HG02610 (cell line): ENCODE data around the gene PCIF1.
A peak's percentile ranks its signal among the peaks of the same experiment; 100 is the strongest.
"Not testable (repeated sequence)": the region's sequence is repeated elsewhere in the genome, so short reads cannot be mapped to it uniquely, and the experiment has no call there.

Source experiments
- ATAC-seq: cut with Tn5 transposase; IDR thresholded peaks from one replicate; pipeline ENCODE4 v1.9.1; 2021; ENCODE audit warnings: mild to moderate bottlenecking, moderate library complexity; ENCODE audit not compliant: unreplicated experiment

PCIF1 gene

DNA sequence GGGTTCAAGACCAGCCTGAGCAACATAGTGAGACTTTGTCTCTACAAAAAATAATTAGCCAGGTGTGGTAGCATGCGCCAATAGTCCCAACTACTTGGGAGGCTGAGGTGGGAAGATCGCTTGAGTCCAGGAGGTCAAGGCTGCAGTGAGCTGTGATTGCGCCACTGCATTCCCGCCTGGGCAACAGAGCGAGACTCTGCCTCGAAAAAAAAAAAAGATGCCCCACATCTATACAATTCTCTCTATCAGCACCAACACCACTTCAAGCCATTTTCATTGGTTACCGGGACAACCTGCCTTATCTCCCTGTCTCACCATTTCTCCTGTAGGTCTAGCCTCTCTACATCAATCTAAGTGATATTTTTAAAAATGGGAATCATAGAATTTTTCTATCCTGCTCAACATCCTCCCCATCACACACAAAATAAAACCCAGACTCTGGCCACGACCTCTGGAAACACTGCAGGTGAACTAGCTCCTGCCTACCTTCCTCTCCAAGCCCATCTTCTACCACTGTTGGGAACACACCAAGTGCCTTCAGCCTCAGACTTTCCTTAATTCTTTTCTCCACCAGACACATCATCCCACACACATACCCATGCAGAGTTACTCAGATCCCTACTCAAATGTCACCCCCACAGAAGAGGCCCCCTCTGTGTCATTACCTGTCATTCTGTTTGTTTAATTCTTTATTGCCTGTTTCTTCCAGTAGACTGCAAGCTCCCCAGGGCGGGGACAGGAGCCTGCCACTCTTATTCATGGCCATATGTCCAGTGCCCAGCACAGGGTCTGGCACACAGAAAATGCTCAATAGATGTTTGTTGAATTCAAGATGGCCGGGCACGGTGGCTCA, 12.9 kb upstream of the PCIF1 start:
- no peak for ATAC-seq

DNA sequence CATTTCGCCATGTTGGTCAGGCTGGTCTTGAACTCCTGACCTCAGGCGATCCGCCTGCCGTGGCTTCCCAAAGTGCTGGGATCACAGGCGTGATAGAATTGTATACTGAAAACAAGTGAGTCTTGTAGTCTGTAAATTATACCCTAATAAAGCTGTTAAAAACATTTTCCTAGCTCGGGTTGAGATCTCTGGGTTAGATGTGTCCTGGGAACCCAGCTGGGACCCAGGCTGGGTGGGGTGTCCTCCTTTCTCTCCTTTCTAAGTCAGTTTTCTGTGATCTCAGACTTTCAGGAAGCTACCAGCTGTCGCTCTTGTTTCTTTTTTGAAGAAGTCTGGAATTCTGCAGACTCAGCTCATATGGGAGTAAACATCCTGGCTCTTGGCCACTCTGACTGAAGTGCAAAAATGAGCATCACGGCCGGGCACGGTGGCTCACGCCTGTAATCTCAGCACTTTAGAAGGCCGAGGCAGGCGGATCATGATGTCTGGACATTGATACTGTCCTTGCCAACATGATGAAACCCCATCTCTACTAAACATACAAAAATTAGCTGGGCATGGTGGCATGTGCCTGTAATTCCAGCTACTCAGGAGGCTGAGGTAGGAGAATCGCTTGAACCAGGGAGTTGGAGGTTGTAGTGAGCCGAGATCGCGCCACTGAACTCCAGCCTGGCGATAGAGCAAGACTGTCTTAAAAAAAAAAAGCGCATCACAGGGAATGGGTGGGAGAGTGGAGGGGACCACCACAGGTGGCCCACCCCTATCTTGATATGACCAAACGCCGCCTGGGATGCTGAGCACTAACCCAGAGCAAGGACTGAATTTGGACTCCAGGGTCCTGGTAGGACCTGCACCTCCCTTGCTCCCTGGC, 9.9 kb upstream of the PCIF1 start:
- no peak for ATAC-seq

DNA sequence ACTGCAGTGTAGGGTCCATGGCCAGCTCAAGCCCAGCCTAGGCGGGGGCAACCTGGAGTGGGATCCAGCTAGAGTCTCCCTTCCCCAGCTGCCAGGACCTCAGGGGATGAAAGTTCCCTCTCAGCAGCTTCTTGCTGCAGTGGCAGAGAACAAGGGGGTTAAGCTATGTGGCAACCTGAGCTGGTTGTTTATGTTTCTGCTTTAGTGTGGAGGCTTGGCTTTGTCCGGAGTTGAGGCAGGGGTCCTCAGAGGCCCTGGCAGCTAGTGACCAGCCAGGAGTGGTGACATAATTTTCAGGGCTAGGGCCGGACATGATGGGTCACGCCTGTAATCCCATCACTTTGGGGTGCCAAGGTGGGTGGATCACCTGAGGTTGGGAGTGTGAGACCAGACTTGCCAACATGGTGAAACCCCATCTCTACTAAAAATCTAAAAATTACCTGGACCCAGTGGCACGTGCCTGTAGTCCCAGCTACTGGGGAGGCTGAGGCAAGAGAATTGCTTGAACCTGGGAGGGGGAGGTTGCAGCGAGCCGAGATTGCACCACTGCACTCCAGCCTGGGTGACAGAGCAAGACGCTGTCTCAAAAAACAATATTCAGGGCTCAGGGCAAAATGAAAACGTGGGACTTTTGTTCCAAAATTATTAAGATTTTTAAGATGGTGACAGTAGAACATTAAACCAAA, 8.5 kb upstream of the PCIF1 start:
- no peak for ATAC-seq

DNA sequence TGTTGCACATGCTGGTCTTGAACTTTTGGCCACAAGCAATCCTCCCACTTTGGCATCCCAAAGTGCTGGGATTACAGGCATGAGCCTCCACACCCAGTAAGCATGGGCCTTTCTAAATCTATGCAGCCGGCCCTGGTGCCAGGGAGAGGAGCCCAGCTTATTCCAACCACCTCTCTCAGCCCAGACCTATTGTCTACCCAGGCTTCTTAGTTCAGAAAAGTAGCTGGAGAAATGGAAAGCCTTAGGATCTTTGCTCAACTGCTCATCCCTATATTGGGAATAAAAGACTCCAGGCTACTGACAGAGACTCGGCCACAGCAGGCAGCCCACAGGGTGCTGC, 7.8 kb upstream of the PCIF1 start:
- no peak for ATAC-seq

DNA sequence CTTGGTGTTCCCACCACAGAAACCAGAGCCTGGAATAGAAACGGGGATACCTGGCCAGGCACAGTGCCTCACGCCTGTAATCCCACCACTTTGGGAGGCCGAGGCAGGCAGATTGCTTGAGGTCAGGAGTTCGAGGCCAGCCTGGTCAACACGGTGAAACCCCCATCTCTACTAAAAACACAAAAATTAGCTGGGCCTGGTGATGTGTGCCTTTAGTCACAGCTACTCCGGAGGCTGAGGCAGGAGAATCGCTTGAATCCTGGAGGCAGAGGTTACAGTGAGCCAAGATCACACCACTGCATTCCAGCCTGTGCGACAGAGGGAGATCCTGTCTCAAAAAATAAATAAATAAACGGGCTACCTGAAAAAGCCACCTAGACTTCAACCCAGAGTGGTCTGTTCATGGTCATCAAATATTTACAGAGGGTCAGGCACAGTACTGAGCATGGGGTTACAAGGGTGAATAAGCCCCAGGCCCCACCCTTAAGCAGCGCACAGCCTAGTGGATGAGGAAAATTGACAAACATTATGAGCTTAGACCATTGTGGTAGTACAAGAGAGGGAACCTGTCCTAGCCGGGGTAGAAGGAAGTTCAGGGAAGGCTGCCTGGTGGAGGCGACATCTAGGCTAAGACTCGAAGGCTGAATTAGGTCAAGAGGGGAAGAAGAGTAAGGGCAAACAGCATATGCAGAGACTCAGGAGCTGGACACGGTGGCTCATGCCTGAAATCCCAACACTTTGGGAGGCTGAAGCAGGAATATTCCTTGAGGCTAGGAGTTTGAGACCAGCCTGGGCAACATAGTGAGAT, 7.2 kb upstream of the PCIF1 start:
- ATAC-seq: no peak

DNA sequence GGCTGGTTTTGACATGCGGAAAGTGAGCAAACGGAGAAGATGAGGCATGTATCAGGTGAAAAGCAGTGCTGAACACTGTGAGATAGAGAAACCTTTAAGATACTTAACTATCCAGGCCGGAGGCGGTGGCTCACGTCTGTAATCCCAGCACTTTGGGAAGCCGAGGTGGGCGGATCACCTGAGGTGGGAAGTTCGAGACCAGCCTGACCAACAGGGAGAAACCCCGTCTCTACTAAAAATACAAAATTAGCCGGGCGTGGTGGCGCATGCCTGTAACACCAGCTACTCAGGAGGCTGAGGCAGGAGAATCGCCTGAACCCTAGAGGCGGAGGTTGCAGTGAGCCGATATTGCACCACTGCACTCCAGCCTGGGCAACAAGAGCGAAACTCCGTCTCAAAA, 2.8 kb upstream of the PCIF1 start:
- ATAC-seq: not testable (repeated sequence)

DNA sequence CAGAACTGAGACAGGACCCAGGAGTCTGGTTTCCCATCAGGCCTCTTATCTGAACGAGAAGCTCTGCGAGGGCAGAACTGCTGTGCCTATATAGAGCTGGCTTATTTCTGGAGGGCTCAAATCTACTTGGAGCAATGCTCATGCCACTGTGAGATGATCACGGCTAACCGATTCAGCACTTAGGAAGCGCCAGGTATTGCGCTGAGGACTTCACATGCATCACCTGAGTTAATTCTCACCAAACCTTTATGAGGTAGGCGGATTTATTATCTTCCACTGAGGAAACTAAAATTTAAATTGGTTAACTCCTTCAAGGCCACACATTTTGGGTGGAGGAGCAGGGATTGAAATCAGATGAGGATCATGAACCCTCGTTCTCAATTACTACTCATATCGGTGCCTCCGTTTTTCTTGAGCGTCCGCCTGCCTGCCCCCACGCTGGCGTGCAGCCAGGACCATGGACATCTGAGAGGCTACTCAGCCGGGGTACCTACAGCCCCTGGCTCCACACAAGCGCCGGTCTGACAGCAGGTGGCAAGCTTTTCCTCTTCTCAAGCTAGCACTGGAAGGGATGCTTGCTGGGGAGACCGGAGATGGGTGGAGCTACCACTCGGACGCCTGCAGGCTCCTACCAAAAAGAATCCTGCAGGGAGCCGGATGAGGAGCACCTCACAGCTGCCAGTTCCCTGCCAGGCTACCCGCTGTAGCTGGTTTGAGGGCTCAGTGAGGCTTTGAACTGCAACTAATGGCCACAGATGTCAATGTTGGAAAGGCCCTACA, 1.0 kb upstream of the PCIF1 start:
- no peak for ATAC-seq

DNA sequence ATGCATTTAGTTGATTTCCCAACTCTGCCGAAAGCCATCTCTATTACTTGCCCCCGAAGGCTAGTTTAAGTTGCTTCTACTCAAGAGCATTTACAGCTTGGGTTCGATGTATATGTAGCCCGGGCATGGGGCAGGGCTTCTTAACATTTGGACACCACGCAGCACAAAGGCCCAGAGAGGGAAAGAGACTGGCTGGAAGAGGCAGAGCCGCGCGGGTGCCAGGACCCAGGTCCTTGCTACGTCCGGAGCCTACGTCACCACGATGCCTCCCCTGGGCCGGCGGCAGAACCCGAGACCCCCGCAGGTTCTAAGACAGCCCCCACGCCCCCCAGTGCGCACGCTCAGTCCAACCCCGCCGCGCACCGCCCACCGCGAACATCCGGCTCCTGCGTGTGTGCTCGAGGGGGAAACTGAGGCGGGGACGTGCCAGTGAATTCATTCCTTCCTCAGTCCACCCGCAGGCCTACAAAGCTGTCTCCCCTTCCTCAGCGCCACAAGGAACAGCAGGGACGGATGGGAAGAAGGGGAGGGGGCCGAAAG, 367 bp upstream of the PCIF1 start:
- ATAC-seq: peak; percentile 5

DNA sequence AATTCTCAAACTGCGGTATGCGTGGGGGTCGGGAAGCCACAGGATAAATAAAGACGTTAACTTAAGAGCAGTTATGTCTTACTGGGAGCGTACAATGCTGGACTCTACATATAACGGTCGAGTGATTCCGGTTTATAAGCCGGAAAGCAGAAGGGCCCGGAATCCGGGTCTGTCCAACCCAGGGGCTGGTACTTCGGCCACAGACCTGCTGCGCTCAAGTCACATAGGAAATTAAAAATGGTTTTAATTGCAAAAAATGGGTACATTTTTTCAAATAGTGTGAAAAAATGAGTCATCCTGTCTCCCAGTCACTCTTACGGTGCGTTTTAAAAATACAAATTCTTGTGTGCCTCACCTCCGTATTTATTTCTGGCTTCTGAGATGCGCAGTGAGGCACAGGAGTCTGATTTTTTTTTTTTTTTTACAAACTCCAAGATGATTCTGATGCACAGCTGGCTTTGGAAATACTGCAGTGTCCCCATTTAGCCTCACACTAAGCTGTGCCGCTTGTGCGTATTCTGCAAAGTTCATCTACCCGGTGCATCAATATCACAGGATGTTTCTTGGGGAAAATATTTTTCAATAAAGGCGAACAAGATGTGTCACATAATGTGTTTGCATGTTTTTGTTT, 1.0 kb downstream of the PCIF1 start:
- no peak for ATAC-seq

DNA sequence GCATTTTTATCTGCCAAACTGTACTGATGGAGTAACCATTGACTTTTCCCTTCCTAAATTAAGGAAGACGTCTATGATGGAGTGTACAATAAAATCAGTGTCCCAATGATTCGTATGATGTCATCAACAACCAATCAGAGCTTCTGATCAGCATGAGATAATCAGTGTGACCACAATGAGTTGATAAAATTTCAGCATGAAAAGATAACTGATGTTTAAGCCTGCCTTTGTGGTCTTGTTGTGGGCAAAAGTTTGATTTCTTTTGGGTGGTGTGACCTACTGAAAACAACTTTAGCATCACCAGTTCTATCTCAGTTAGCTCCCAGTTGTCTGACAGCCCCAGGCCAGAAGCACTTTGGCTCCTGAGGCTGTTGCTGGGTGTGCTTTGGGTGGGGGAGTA, 3.3 kb downstream of the PCIF1 start:
- no peak for ATAC-seq

DNA sequence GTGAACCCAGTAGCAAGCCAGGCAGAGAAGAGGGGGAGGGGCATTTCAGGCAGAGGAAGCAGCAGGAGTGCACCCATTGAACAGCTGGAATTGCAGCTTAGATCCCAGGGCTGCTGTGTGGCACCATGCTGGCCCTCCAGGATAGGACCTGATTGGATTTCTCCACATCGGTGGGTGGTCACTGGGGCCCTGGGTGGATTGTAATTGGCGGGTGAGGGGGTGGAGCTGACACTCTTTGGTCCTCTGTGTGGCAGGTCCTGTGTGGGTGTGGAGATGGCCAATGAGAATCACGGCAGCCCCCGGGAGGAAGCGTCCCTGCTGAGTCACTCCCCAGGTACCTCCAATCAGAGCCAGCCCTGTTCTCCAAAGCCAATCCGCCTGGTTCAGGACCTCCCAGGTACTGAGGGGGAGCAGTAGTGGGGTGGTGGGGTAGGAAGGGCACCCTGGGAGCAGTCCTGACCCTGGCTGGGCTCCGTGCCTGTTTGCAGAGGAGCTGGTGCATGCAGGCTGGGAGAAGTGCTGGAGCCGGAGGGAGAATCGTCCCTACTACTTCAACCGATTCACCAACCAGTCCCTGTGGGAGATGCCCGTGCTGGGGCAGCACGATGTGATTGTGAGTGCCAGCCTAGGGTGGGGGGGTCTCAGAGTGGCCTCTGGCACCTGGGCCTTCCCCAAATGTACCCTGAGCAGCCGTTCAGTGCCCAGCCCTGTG, 4.4 kb downstream of the PCIF1 start:
- ATAC-seq: no peak

DNA sequence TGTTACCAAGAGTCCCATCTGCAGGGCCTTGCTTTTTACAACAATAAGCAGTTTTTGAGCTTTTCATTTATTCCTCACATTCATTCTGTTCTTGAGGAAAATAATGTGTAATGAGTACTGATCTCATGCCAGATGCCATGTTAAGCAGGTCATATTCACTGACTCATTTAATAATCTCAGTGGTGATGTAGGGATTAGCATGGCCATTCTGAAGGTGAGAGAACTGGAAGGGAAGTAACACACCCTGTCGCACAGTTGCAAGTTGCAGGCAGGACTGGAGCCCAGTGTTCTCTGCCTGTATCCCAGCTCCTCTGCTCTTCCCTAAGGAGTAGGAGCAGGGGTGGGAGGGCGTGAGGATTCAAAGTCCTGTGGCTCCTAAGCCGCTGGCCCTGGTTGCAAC, 5.6 kb downstream of the PCIF1 start:
- ATAC-seq: no peak

DNA sequence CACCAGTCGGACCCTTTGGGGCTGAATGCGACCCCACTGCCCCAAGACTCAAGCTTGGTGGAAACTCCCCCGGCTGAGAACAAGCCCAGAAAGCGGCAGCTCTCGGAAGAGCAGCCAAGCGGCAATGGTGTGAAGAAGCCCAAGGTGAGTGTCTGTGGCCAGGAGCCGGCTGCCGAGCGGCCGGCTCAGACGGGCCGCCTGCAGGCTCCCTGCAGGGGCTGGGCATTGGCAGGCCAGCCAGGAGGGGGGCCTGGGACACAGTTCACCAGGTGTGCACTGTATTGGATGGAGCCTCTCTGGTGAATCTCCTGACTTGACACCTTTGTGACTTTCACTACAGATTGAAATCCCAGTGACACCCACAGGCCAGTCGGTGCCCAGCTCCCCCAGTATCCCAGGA, 6.0 kb downstream of the PCIF1 start:
- no peak for ATAC-seq

DNA sequence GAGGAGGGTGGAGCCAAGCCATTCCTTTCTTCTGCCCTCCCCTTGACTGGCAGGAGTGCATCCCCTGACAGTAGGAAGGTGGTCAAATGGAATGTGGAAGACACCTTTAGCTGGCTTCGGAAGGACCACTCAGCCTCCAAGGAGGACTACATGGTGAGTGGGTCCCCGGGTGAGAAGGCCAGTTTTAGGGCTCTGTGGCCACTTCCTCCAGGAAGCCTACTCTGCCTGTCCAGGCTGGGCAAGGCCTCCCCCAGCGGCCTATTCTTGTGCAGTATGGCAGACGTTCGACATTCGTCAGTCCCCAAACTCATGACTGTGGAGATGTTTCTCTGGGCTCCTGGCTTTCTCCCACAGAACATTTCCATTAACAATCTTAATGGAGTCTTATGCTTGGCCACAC, 9.1 kb downstream of the PCIF1 start:
- ATAC-seq: no peak

DNA sequence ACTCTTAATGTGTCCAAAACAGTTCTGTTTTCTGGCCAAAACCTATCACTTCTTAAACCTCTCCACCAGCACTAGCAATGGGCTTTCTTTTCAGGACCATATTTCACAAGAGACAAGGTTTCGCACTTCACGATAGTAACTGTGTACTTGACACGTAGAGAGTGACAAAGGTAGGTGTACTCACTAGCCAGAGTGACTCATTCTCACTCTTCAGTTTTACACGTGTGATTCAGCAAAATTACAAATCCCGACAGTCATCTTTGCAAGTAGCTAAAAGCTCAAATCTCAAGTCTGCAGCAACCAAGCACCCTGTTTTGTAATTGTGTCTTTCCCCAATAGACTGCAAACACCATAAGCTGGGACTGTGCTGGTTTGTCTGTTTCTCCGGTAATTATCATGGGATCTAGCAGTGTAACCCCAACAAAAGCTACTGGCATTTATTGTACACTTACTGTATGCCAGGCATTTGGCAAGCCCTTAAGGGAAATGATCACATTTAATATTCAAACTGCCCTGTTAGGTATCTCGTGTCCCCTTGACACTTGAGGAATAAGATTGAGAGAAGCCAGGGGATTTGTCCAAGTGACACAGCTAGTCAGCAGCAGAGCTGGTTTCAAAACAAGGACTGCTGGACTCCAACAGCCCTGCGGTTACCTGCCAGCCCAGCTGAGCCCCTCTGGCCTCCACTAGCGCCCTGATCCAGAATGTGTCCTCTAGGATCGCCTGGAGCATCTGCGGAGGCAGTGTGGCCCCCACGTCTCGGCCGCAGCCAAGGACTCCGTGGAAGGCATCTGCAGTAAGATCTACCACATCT, 9.9 kb downstream of the PCIF1 start:
- no peak for ATAC-seq

DNA sequence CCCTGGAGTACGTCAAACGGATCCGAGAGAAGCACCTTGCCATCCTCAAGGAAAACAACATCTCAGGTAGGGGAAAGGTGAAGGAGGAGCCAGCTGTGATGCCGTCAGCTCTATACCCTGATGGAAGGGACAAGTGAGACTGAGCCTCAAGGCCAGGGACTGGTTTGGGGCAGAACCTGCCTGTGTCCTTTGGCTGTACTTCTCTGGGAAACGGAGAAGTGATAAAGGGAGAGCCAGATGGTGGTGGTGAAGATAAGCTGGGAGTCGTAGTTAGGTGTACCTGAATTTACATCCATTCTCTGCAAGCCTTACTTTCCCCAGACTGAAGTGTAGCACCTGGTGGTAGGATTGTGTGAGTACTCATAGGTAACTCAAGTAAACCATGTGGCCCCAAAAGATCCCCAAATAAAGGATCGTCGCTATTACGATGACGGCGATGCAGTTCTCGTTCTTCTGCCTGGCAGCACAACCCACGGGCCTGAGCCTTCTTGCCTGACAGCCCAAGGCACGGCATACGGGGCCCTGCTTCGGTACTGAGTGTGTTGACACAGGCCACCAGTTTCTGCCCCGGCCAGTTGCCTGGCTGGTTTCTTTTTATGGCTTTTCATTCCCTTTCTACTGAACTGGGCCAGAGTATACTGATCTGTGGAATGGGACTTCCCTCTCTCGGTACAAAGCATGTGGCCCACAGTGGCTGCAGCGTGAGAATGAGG, 10.6 kb downstream of the PCIF1 start:
- ATAC-seq: no peak

DNA sequence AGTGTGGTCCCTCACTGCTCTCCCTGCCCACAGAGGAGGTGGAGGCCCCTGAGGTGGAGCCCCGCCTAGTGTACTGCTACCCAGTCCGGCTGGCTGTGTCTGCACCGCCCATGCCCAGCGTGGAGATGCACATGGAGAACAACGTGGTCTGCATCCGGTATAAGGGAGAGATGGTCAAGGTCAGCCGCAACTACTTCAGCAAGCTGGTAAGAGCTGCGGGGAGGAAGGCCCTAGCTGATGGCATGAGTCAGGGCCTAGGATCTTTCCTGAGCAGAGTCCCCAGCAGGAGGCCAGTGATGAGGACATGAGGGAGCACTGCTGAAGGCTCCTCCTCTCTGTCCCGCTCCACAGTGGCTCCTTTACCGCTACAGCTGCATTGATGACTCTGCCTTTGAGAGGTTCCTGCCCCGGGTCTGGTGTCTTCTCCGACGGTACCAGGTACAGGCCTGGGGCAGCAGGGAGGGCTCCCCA, 11.2 kb downstream of the PCIF1 start:
- ATAC-seq: no peak
